Right lung (tissue), 10 donors: ENCODE data around the gene ZNF10. TPM values are rescaled to one million over a fixed set of nuclear protein-coding genes. Genes with fewer than 3 reads are reported as not detected.

Experiments
- DNase-seq, 2 donors: peaks; one replicate each; pipeline ENCODE4 v3.0.0-alpha.2; 2013
- long read RNA-seq, 8 donors: transcript quantifications; one replicate each; lab custom pipeline, GENCODE V29; 2026
- polyA plus RNA-seq, 5 donors: library from polyadenylated mRNA; unstranded; fragments of 120-200 nt; gene quantifications; one replicate each; pipeline versions ENCODE4 v1.2.1 to v1.2.3, GENCODE V29; 2013; ENCODE audit warnings: inconsistent platforms in 1 of 5, low replicate concordance in 1 of 5; ENCODE audit not compliant: insufficient read length in 5 of 5, insufficient read depth in 1 of 5

The ZNF10 gene
- polyA plus RNA-seq = 10 to 100 TPM; 24.9 to 38.9 (median 32.9) TPM
- long read RNA-seq, donor 1 = 0 reads
- long read RNA-seq, donor 2, partial matches to known transcripts = 0 of 1 reads
- long read RNA-seq, donor 2, other reads (novel, unspliced or antisense) = 0 of 1 reads
- long read RNA-seq, donor 3 = 0 reads
- long read RNA-seq, donor 4, partial matches to known transcripts = 0 of 1 reads
- long read RNA-seq, donor 4, other reads (novel, unspliced or antisense) = 0 of 1 reads
- long read RNA-seq, donor 5, partial matches to known transcripts = 0 of 1 reads
- long read RNA-seq, donor 5, other reads (novel, unspliced or antisense) = 0 of 1 reads
- long read RNA-seq, donor 6 = 0 reads
- long read RNA-seq, donor 7, partial matches to known transcripts = 0 of 1 reads
- long read RNA-seq, donor 7, other reads (novel, unspliced or antisense) = 0 of 1 reads
- long read RNA-seq, donor 8 = 0 reads

DNA sequence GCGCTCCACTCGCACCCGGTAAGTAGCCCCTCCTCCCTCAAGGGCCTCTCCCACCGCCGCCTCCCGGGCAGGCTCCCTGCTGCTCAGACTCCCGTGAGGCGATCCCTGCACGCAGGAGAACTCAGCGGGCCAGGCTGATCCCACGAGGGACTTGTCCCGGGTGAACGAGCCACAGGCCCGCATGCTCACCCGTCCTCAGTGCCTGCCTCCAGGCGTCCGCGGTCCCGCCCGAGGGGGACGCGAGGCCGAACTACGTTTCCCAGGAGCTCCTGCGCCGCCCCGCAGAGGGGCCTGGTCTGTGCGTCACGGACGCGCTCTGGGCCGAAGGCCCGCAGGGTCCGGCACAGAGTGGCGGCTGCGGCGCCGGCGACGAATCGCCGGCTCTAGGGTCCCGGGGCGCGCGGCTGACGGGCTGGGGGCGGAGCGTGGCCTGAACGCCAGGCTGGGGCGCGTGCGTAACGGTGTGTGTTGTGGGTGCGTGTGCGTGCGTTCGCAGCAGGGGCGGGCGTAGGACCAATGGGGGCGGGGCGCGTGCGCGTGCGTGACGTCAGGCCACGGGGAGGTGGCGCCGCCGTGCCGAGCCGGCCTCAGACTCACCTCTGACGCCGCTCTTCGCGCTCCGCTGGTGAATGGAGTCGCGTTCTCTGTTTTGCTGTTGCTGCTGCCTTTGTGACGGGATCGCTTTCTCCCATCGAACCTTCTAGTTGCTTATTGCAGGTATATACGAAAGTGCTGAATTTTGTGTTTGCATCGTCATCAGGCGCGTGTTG is at the start of gene ZNF10, which contains the start of gene ZNF891:
ZNF10 (plus strand) TSS at position 590 of the 770 bp plus-strand sequence. CDS start 13,866 bp downstream, outside the sequence.
ZNF891 (minus strand) TSS at position 237 of the 770 bp plus-strand sequence. CDS start 8,356 bp downstream, outside the sequence.
- DNase-seq = peak; percentile 97

DNA sequence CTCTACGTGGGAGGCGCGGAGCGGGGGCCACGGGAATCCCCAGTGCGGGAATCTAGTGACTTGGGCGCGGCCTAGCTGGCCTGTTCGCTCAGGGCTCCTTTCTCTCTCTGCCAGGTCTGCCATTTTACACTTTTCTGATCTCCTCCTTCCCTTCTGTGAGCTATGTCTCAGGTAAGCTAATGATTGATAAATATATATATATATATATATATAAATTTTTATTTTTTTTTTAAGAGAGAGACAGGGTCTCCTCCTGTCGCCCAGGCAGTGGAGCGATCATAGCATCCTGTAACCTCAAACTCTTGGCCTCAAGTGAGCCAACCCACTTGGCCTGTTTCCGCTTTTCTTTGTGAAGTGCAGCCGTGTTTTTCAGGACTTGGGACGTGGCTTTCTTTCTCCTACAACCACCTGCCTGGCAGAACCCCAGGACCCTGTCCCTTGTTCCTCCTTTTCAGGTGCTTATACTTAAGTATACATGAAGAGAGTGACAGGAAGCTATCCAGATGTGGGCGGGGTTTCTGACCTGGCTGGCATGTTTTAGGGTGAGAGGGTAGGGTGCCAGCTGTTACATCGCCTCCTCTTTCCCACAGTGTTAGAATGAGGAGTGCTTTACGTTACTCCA is 49.2 kb upstream of the ZNF10 start:
- no peak for DNase-seq

DNA sequence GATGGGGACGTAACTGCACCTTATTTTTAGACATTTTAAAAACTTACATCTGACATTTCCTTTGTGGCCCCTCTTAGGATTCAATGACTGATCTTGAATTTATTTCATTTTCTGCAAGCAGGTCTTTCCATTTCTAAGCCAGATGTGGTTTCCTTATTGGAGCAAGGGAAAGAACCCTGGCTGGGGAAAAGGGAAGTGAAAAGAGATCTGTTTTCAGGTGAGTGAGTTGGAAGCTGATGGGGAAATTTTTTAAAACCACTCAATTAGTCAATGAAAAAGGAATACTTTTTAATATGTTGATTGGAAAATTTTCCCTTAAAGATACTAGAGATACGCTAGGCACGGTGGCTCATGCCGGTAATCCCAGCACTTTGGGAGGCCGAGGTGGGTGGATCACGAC is 47.1 kb upstream of the ZNF10 start:
- DNase-seq = no peak

DNA sequence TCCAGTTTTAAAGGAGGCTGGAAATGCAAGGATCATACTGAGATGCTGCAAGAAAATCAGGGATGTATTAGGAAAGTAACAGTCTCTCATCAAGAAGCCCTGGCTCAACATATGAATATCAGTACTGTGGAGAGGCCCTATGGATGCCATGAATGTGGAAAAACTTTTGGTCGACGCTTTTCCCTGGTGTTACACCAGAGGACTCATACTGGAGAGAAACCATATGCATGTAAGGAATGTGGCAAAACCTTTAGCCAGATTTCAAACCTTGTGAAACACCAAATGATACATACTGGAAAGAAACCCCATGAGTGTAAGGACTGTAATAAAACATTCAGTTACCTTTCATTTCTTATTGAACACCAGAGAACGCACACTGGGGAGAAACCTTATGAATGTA is 24.8 kb upstream of the ZNF10 start:
- DNase-seq = no peak

DNA sequence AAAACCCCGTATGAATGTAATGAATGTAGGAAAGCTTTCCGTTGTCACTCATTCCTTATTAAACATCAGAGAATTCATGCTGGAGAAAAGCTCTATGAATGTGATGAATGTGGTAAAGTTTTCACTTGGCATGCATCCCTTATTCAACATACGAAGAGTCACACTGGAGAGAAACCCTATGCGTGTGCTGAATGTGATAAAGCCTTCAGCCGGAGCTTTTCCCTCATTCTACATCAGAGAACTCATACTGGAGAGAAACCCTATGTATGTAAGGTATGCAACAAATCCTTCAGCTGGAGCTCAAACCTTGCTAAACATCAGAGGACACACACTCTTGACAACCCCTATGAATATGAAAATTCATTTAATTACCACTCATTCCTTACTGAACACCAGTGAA is 24.2 kb upstream of the ZNF10 start:
- no peak for DNase-seq

DNA sequence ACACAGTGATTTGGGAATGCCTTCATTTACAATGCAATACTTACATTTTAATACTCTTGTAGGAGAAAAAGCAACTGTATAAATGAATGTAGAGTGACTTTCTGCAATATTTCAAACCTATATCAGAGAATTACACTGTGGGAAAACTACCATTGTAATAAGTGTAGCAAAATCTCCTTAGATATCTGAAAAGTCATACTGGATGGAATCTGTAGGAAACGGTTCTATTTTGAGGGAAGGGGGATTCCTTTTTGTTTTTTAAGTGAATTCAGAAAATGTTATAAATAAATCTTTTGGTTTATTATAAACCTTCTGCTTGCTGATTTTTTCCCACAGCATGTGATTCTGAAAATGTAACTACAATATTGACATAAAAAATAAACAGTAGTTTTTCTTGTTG is 23.3 kb upstream of the ZNF10 start:
- no peak for DNase-seq

DNA sequence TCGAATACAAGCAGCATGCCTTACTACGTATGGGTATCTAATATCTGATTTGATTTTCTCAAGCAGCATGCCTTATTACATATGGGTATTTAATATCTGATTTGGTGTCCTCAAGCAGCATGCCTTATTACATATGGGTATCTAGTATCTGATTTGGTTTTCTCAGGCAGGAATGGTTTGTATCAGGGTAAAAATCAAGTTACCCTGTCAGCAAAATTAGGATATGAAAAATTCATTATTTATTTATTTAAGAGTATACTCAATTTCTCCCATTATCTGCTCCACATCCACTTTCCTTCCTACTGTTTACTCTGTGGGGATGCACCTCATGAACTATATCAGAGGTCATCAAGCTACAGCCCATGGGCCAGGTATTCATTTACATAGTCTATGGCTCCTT is 22.3 kb upstream of the ZNF10 start:
- DNase-seq = no peak

DNA sequence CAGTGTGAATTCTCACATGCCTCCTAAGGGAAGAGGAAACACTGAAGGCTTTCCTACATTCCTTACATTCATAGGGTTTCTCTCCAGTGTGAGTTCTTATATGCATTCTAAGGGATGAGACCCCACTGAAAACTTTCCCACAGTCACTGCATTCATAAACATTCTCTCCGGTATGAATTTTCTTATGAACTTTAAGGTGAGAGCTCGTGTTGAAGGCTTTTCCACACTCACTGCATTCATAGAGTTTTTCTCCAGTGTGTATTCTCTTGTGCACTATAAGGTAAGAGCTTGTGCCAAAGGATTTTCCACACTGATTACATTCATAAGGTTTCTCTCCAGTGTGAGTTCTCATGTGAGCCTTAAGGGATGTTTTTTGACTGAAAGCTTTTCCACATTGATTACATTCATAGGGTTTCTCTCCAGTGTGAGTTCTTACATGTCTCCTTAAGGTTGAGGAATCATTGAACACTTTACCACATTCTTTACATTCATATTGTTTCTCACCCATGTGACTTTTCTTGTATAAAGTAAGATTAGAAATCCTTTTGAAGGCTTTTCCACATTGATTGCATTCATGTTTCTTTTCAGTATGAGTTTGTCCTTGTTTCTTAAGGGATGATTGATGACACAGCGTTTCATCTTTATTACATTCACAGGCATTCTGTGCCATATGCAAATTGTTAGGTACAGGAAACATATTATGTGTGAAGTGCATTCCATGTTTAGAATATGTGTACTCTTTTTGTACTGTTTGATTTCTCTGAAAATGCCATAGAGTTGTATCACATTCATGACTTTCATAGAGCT is 9.8 kb upstream of the ZNF10 start:
- no peak for DNase-seq

DNA sequence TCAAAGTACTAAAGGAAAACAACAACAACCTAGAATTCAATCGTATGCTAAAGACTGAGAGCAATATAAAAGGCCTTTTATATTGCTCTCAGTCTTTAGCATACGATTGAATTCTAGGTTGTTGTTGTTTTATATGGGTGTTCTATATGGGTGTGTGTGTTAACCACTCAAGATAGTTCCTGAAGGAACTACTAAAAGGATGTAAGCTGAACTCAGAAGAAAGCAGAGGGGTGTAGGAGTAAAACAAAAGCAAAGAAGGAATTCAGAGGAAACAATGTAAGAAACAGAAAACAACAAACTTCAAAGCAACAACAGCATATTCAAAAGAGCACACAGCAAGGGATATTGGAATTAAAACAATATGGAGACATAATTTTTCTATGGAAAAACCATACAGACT is 5.8 kb upstream of the ZNF10 start:
- DNase-seq = no peak

DNA sequence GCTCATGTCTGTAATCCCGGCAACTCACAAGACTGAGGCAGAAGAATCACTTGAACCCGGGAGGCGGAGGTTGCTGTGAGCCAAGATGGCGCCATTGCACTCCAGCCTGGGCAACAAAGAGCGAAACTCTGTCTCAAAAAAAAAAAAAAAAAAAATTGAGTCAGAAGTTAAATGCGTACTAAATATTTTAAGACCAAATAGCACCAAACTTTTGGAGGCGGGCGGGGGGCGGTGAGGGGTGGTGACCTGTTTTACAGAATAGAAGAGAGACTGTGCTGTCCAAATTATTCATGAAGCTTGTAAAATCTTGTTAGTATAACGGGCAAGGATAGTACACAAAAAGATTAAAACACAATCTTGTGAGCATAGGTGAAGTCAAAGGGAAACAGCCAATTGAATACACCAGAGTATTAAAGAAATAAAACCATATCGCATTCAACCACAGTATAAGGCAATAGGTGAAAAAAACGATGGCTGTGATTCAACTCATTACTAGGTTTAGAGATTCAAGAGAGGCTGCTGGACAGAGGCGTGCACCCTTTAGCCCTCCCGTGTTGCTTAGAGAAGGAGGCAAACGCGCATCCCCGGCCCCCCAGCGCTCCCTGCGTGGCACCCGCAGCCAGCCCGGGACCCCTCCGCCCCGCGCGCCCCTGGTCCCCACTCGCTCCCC is 924 bp upstream of the ZNF10 start:
- no peak for DNase-seq

DNA sequence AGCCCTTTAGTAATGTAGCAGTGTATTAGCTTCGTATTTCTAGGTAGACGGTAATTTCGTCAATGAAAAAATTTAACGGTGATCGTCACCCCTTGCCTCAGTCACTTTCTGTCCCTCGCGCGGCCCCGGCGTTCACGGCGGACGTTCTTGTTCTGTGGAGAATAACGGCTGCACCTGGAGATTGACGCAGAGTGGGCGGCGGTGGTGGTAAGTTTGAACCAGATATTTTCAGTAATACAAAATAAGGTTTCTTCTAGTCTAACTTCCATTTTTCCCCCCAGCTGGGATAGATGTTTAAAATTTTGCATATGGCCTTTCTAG is 341 bp downstream of the ZNF10 start:
- DNase-seq = no peak

DNA sequence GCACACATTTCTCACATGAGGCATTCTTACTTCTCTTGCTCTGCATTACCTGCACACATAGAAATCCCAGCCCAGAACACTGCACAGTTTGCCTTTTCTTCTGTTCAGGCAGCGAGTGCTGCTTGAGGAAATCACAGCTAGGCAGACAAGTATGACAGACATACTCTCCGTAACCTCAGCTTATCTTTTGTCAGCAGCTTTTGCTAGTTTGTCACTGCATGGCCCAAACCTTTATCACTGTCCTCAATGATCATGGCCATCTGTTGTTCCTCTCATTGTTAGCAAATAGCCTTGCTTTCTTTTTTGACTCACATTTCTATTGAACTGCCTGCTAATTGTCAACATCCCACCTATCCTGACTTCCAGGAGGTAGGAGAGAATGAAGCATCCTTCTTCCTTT is 5.3 kb downstream of the ZNF10 start:
- no peak for DNase-seq

DNA sequence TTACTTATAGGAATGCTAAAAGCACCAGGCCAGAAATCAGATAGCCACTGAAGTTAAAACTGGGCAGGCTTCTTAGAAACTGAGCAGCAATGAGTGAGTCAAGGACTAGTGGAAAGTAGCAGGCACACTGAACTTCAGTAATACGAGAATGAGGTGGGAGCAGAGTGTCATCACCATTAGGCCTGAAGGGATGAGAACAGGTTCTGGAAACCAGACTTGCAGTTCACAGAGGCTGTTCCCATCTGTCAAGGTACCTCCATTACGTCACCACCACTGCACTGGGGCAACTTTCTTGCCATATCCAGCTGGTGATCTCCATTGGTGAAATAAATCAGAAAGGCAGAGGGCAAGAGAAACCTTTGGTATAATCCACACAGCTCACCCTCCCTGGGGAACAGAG is 15.6 kb downstream of the ZNF10 start:
- no peak for DNase-seq

DNA sequence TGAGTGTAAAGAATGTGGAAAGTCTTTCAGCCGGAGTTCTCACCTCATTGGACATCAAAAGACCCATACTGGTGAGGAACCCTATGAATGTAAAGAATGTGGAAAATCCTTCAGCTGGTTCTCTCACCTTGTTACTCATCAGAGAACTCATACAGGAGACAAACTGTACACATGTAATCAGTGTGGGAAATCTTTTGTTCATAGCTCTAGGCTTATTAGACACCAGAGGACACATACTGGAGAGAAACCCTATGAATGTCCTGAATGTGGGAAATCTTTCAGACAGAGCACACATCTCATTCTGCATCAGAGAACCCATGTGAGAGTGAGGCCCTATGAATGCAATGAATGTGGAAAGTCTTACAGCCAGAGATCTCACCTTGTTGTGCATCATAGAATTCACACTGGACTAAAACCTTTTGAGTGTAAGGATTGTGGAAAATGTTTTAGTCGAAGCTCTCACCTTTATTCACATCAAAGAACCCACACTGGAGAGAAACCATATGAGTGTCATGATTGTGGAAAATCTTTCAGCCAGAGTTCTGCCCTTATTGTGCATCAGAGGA is 25.8 kb downstream of the ZNF10 start:
- no peak for DNase-seq

DNA sequence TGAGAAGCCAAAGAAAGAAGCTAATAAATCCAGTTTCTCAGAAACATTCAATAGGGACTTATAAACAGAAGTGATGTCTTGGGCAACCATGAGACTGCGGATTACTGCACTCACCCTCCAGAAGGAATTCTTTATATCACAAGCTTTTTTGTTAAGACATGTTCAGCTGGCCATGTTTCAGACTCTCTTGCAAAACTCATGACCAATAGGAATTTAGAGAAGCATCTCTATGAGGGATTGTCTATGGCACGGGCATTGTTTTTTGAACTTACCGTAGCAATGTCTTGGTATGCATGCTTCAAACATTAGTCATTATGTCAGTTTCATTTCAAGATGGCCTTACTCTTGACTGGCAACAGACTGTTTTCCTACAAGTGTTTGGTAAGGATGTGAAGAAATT is 35.3 kb downstream of the ZNF10 start:
- no peak for DNase-seq

DNA sequence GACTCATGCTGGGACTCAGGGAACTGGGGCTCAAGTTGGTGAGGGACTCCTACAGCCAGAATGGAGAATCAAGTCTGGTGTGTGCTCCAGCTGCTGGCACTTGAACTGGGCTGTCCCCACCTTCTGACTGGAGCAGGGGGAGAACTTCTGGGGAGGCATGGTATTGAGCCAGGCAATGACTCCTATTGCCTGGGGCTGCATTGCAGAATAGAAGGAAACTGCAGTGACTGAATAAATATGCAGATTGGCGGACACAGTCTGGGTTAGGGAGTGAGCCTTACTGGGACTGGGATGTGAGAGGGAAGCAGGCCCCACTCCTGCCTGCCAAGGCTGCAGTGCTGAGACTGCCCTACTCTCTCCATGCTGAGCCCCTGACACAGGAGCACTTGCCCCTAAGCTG is 42.1 kb downstream of the ZNF10 start:
- no peak for DNase-seq

DNA sequence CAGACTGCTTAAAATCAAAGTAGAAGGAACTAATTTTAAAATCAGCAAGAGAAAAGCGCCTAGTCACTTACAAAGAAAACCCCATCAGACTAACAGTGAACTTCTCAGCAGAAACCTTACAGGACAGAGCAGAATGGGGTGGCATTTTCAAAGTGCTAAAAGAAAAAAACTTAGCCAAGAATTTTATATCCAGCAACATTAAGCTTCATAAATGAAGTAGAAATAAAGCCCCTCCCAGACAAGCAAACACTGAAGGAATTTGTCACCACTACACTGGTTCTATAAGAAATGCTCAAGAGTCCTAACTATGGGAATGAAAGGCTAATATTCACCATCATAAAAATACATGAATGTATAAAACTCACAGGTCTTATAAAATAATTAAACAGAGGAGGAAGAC is 44.5 kb downstream of the ZNF10 start:
- DNase-seq = no peak

DNA sequence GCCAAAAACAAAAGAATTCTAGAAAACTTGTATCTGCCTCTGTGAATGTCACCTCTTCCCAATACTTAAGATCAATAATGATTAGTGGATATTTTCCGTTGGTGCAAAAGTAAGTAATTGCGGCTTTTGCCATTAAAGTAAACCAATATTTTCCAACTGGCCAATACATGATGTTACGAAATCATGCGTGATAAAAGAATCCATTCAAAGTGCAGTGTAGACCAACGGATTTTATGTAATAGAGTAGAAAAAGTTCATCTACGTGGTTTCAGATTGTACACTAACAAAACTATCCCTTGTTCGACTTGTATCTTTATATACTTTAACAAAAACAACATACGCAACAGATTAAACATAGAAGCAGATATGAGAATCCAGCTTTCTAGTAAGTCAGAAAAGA is 50.2 kb downstream of the ZNF10 start:
- DNase-seq = no peak

DNA sequence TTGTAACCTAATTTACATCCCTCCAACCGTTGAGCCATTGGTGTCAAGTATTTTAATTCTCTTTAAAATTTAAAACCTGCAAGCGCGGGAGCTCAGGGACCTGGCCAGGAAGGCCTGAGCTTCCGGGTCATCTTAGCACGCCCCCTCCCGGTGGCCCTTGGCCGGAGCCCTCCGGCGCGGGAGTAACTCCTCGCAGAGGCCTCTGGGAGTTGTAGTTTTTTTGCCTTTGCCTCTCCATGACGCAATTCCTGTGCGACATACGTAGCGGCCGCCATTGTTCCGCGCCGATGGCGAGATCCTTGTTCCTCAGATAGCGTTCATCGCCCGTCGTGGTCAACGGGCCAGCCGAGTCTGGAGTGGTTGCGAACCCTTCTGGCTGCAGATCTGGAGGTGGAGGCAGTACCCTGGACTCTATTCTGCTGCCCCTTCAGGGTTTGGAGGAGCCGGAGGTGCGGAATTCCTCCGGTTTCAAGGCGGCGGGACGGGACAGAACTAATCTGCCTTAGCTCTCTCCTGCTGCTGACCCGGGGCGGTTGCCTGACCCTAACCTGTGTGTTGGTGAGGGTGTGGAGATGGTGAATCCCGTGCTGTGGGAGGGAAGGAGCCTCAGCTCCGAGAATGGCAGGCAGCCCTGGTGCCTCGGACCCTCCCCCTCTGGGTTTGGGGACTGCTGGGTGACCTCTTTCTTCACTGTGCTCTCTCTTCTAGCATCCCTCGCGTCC is 51.0 kb downstream of the ZNF10 start, which contains the start of gene ZNF268:
ZNF268 (plus strand) TSS at position 258 of the 722 bp plus-strand sequence. CDS start 503 bp downstream, outside the sequence.
- DNase-seq = peak; percentile 85 to 89

DNA sequence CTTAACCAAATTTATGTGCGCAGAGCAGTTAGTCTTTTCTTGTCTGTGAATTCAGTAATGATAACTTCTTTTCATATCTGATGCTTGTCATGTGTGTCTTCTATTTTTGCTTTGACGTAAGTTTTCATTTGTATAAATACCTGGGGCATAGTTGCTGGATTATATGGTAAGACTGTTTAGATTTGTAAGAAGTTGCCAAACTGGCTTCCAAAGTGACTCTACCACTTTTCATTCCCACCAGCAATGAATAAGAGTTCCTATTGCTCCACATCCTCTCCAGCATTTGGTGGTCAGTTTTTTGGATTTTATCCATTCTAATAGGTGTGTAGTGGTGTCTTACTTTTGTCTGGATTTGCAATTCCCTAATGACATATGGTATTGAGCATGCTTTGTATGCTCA is 59.7 kb downstream of the ZNF10 start:
- no peak for DNase-seq
